GM19193 (cell line): Measurements from ENCODE around the gene SPPL3.

Source experiments
- POLR2A ChIP-seq: IDR thresholded peaks from 4 replicates; pipeline ENCODE4 v1.6.1; 2011; ENCODE audit not compliant: insufficient read depth, insufficient read length; ENCODE audit errors: extremely low read depth

Gene SPPL3

DNA sequence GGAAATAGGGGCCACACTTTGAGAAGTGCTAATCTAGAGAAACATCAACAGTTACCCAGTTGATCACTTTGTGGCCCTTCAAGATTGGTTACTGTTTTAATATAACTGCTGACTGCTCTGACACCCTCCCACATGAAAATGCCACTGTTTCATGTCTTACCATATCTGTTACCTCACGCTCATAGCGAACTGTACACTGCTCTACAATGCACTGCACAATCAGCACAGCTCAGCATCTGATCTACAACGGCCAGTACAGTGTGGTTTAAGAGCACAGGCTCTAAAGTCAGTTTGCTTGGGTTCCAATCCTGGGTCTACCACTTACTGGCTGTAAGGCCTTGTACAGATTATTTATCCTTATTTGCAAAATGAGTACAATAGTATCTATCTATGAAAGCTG, 39.1 kb downstream of the SPPL3 start:
- no peak for TF ChIP-seq POLR2A

DNA sequence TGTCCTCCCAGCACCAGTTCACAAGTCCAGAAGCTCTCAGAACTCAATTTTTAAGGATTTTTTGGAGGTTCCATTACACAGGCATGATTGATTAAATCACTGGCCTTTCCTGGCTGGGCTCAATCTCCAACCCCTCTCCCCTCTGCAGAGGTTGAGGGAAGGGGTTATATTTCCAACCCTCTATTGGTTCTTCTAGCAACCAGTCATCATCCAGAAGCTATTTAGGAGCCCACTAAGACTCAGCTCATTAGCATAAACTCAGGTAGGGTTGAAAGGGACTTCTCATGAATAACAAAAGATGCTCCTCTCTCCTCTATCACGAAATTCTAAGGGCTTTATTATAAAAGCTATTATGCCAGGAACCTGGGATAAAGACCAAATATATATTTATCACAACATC, 41.5 kb downstream of the SPPL3 start:
- TF ChIP-seq POLR2A: no peak

DNA sequence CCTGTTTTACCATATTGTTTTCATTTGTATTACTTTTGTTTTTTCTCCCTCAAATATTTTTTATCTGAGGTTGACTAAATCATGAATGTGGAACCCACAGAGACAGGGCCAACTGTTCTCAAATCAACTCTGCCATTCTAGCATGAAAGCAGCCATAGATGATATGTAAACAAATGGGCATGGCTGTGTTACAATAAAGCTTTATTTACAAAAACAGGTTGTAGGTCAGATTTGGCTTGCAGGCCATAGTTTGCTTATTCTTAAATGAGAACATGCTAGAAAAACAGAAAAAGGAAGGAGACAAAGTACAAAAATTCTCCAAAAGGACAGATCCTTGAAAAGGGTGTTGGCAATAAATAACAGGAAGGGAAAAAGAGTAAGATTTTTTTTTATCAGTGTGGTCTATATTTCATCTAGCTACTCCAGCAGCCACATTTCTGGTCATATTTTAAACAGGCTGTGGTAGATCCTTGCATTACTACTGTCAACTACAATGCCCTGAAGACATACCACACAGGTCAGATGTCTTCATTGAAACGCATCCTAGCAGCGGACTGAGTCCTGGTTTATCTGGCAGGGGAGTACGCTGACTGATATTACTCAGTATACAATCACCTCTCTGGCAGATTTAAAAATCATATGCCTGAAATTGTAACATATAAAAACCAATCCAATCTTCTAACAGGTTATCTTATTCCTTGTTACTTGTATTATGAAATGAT, 42.9 kb downstream of the SPPL3 start:
- TF ChIP-seq POLR2A: no peak

DNA sequence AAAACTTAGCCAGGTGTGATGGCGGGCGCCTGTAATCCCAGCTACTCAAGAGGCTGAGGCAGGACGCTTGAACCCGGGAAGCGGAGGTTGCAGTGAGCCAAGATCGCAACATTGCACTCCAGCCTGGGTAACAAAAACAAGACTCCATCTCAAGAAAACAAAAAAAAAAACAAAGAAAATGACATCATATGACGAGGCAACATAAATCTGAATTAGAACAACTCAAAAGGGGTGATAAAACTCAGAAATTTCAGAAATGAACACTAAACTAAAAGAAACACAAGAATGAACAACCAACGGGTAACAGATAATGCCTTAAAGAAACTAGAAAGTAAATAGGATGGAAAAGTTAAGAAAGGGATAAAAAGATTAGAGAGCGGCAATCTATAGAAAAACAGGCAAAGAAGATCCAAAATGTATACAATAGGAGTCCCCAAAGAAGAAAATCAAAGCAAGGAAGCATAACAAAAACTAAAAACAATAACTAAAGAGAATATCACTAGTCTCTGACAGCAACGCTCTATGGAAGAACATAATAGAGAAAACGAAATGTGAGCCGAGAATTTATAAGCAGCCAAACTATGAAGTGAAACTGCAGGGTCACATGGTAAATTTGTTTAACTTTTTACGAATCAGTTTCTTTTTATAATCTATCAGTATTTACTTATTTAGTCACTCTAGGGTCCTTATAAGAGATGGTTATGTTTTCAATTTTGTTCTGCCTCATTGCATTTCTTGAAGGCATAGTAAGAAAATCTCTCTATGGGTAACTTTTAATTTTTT, 45.7 kb downstream of the SPPL3 start:
- TF ChIP-seq POLR2A: no peak

DNA sequence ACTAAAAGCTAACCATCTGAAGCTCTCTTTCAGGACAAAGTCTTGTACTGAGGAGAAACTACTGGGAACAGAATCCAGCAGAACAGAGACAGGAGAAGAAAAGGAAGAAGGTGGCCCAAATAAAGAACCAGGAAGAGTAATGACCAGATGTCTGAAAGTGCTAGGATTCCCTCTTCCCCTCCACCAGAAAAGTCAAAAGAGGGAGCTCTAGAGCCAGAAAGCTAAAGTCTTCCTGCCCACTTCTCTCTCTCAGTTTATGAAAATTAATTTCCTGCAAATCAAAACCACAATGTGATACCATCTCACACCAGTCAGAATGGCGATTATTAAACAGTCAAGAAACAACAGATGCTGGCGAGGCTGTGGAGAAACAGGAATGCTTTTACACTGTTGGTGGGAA, 47.2 kb downstream of the SPPL3 start:
- TF ChIP-seq POLR2A: no peak

DNA sequence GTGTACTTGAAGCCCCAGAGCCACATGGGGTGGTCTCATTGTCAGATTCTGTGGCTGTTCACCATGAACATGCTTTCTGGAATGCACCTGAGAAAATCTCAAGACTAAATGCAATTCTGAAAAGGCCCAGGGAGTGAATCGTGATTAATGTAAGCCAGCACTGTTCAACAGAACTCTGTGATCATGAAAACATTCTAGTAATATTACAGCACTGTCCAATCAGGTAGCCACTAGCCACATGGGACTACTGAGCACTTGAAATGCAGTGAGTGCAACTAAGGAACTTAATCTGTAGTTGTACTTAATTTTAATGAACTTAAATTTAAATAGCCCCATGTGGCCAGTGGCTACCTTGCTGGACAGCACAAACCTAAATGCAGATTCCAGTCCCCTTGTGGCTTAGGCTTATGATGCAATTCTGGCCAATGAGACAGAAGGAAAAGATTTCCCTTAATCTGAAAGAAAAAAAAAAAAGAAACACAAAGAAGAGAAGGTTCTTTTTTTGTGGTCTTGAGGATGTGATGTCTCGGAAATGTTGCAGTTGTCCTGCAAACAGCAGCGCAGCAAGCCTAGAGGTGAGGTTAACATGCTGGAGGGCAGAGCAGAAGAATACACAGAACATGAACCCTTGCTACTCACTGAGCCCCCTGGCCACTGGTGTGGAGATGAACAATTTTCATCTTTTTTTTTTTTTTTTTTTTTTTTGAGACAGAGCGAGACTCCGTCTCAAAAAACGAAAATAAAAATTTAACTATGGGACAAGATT, 48.2 kb downstream of the SPPL3 start:
- TF ChIP-seq POLR2A: no peak

DNA sequence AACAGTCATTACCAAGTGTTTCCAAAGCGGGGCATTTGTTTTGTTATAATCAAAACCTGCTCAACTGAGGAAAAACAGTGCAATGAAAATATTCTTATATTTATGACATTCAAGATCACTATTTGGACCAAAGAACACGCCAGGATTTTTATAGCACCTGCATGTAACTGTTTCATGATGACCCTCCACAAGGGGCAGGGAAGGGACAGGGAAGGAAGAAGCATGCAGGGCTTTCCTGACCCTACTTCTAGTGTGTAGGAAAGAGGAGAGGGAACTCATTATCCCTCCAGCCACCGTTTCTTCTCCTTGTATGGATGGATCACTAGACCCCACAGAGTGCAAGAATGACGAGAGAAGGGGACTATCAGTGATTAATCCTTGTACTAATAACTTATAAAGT, 49.4 kb downstream of the SPPL3 start:
- TF ChIP-seq POLR2A: no peak

DNA sequence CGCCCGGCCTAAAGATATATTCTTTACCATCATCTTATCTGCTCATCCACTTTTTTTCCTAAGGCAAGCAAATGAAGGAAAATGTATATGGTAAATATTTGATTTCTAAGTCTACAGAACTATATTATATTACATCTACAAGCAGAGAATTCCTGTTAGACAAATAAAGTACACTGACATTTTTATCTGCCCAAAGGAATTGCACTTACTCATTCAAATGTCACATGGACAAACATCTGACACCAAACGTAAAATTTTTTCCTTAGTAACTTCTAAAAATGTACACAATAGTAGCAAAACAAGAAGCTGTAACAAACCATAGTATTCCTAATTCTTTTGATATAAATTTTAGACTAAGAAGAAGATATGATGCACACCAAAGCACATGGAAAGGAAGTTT, 51.0 kb downstream of the SPPL3 start:
- TF ChIP-seq POLR2A: no peak

DNA sequence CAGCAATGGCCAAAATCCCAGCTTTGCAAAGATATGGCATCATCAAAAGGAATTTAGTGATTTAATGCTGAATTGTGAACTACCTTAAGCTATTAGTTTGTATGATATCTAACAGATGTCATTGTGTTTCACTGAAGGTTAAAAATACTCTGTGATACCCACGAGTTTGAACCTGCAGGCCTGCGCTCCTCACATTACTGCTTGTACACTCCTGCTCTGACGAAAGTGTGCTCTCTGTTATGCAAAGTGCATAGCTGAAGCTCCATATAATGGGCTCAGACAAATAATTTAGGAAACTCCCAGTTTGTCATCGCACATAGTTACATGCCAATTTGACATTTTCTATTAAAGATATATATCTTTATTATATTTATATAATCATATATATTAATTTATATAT, 52.2 kb downstream of the SPPL3 start:
- no peak for TF ChIP-seq POLR2A

DNA sequence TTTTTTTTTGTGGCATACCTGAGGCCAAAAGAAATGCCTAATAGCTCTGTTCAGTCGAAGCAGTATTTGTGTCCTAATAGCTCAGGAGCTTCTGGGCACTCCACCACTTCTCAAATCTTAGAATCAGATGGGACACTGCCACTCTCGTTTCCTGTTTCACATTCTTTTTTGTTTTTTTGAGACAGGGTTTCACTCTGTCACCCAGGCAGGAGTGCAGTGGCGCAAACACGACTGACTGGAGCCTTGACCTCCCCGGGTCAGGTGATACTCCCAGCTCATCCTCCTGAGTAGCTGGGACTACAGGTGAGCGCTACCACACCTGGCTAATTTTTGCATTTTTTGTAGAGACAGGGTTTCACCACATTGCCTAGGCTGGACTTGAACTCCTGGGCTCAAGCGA, 52.7 kb downstream of the SPPL3 start:
- TF ChIP-seq POLR2A: no peak

DNA sequence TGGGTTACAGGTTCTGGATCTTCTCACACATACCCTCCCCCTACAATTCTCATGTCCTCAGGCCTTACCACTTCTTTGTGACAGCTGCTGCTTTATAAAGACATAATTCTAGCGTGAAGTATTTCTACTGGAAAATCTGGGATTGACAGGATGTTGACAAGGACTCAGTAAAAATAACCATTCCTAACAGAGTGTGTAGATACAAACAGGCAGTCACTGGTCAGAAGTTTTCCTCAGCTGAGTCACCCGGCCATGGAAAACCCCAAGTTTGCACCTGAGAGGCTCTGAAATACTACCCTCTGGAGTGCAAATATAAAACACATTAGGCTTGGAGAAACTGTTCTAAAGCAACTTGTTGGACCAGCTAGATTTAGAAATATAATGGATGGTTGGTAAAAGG, 54.4 kb downstream of the SPPL3 start:
- no peak for TF ChIP-seq POLR2A

DNA sequence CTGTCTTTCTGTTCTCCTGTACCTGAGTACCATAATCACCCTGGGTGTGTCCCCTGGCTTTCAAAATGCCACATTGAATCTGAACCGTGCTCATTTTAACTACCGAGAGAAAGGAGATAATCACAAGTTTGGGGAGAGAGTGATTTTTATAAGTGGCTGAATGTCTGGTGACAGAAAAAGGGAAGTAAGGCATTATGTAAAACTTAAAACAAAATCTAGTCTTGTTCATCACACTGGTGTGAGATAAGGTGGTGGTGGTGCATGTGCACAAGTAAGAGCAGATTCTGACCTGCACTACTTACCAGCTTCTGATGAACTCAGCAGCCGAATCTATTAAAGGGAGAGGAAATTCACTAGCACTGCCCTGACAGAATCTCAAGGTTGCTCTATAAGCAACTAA, 56.3 kb downstream of the SPPL3 start:
- TF ChIP-seq POLR2A: no peak

DNA sequence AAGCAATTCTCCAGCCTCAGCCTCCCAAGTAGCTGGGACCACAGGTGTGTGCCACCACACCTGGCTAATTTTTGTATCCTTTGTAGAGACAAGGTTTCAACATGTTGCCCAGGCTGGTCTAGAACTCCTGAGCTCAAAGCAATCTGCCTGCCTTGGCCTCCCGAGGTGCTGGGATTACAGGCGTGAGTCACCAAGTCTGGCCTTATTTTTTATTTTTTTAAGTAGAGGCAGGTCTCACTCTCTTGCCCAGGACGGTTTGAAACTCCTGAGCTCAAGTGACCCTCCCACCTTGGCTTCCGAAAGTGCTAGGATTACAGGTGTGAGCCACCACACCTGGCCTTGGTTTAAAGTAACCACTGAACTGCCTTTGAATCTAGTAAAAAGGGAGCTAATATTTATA, 56.8 kb downstream of the SPPL3 start:
- TF ChIP-seq POLR2A: no peak

DNA sequence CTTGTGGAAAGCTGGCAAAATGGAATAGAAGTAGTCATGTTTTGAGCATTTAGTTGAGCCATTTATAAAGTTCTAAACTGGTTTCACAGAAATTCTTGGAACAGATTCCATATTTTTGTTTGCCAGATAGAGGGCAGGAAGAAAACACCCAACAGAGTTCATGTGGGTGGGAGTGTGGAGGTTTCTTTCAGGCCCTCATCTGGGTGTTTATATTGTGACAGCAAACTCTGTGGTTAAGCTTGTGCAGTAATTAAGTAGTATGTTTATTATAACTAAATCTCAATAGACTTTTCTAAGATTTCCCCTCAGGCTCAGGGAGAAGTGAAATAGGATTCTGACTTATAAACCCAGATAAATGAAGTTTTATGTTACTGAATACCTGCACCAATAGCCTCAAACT, 57.4 kb downstream of the SPPL3 start:
- no peak for TF ChIP-seq POLR2A

DNA sequence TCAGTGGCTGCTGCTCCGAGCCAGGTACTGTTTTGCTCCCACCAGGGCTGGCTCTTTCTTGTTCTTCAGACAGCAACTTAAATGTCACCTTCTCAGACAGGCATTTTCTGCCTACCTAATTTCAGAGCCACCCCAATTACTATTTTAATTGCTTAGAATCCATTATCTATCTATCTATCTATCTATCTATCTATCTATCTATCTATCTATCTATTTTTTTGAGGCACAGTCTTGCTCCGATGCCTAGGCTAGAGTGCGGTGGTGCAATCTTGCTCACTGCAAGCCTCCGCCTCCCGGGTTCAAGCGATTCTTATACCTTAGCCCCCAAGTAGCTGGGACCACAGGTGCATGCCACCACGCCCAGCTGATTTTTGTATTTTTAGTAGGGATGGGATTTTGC, 58.5 kb downstream of the SPPL3 start:
- TF ChIP-seq POLR2A: no peak

DNA sequence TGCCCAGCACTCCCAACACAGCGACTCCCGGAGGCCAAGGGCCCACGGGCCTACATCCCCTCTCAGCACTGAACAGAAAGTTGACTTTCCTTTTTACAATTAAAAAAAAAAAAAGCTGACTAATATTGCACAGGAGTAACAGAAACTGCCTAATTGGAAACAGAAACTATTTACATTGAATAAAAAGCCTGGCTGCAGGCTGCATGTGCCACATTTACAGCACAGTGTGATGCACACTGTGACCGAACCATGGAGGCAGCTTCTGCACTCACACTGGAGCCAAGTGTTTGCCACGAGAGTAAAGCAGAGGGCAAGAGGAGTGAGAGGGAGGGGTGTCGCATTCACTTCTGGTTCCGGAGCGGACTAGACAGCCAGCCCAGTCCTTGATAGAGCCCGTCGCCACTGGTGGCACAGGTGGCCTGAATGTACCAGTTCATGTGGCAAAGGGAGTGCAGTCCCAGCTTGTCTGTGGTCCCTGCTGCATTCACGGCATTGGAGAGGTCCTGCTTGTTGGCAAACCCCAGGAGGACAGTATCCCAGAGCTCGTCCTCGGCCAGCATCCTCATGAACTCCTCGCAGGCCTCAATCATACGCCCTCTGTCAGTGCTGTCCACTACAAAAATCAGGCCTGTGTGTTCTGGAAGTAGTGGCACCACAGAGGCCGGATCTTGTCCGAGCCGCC, 59.2 kb downstream of the SPPL3 start:
- no peak for TF ChIP-seq POLR2A

DNA sequence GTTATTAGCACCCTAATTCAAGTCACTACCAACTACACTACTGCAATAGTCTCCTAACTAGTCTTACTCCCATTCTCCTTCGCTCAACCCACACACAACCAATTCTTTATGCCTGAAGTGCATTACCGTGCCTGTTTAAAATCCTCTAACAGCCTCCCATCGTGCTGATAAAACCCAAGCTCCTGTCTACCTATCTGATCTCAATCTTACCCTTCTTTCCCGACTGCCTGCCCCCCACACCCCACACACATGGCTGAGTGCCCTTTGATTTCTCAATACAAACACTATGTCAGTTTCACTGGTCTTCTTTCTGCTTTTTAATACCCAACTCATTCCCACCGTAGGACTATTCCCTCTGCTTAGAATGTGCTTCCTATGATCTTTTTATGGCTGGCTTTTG, 59.9 kb downstream of the SPPL3 start:
- TF ChIP-seq POLR2A: no peak
